Esophagus squamous epithelium (tissue), 4 donors: ENCODE results near the gene TOM1L1.

ENCODE experiments used
- CTCF ChIP-seq, 6 experiments: fragments of 450-650 bp in 4 of 6; fragments of 200-600 bp in 2 of 6; sonication (generic) in 2 of 6; IDR thresholded peaks; one replicate each; pipeline ENCODE4 v1.5.1; 2016 to 2019; ENCODE audit warnings: antibody characterized with exemption in 6 of 6, mild to moderate bottlenecking in 4 of 6, moderate library complexity in 4 of 6
- POLR2A ChIP-seq, 4 donors: fragments of 450-650 bp; IDR thresholded peaks; one replicate each; pipeline ENCODE4 v1.6.1; 2017; ENCODE audit warnings: antibody characterized with exemption in 4 of 4, mild to moderate bottlenecking in 4 of 4, moderate library complexity in 3 of 4

- TF ChIP-seq CTCF (IDR thresholded peaks at IDR 0.05), result no peak
- no peak for TF ChIP-seq POLR2A (IDR thresholded peaks at IDR 0.05)
These were observed 71.2 kb downstream of the TOM1L1 start for GRCh38 chr17:54971901-54972300.
